Upper lobe of right lung (tissue), 1 donor: ENCODE data around the gene PPARGC1A. TPM values are rescaled to one million over a fixed set of nuclear protein-coding genes. Genes with fewer than 3 reads are reported as not detected.

Experiments
- ATAC-seq: fragments of 200-7000 bp; cut with Tn5 transposase; one replicate; pipeline ENCODE4 v1.9.1; 2020; ENCODE audit warnings: mild to moderate bottlenecking, moderate library complexity
- DNase-seq: peaks from one replicate; pipeline ENCODE4 v3.0.0-alpha.2; 2020
- H3K27ac ChIP-seq: fragments of 200-600 bp; one replicate; pipeline ENCODE4 v1.8.0; 2022
- H3K27me3 ChIP-seq: fragments of 200-600 bp; one replicate; pipeline ENCODE4 v1.8.0; 2022; ENCODE audit warnings: mild to moderate bottlenecking
- H3K36me3 ChIP-seq: fragments of 200-600 bp; one replicate; pipeline ENCODE4 v1.8.0; 2022
- H3K4me1 ChIP-seq: fragments of 200-600 bp; one replicate; pipeline ENCODE4 v1.8.0; 2022
- H3K4me3 ChIP-seq: fragments of 200-600 bp; one replicate; pipeline ENCODE4 v1.8.0; 2022; ENCODE audit warnings: mild to moderate bottlenecking
- H3K9me3 ChIP-seq: fragments of 200-600 bp; one replicate; pipeline ENCODE4 v1.8.0; 2022
- intact Hi-C: fragments of 100-400 bp; cut with DNase I; formaldehyde crosslinking; loops from one replicate; pipeline ENCODE4 v1.11.0; 2022
- total RNA-seq: library from RNA; stranded (reverse); fragmentation: NEBNext Ultra II Directional; extraction: Animal tissue kit (Norgen Biotek cat#: 25700); gene quantifications from one replicate; pipeline ENCODE4 v1.2.1, GENCODE V29; 2021
- TF ChIP-seq, protein P1 (sequence below): fragments of 200-600 bp; IDR thresholded peaks from one replicate; pipeline ENCODE4 v1.8.0; 2022; ENCODE audit warnings: antibody characterized with exemption
- donor health status: DM: no; HTN: yes; CAD: no; lungs with severe emphysema.

The PPARGC1A gene
- total RNA-seq, 1 donor from 2014 or later: 14.2 TPM

- TF ChIP-seq, protein P1, sequence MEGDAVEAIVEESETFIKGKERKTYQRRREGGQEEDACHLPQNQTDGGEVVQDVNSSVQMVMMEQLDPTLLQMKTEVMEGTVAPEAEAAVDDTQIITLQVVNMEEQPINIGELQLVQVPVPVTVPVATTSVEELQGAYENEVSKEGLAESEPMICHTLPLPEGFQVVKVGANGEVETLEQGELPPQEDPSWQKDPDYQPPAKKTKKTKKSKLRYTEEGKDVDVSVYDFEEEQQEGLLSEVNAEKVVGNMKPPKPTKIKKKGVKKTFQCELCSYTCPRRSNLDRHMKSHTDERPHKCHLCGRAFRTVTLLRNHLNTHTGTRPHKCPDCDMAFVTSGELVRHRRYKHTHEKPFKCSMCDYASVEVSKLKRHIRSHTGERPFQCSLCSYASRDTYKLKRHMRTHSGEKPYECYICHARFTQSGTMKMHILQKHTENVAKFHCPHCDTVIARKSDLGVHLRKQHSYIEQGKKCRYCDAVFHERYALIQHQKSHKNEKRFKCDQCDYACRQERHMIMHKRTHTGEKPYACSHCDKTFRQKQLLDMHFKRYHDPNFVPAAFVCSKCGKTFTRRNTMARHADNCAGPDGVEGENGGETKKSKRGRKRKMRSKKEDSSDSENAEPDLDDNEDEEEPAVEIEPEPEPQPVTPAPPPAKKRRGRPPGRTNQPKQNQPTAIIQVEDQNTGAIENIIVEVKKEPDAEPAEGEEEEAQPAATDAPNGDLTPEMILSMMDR: no peak
- intact Hi-C loops: no loop called here
- Histone ChIP-seq H3K27me3 (no peaks in the 10 kb centered on the region), H3K9me3 (no peaks in the 10 kb centered on the region), H3K4me1 (peaks cover 6% of the 10 kb centered on the region), H3K27ac (peak overlapping the region; percentile 15), H3K4me3 (no peak overlapping the region), H3K36me3 (no peaks in the 10 kb centered on the region)
- no peak for DNase-seq
- no peak for ATAC-seq
Measured at GRCh38 chr4:23934223-23934622, 44.4 kb upstream of the PPARGC1A start.

- DNase-seq (no peak), ATAC-seq (peak; percentile 60)
- no peak overlapping the region for H3K27ac ChIP-seq
- H3K4me1 ChIP-seq: peaks cover 6% of the 10 kb centered on the region
- no peaks in the 10 kb centered on the region for H3K9me3 ChIP-seq
- H3K4me3 ChIP-seq: no peak overlapping the region
- H3K36me3 ChIP-seq: no peaks in the 10 kb centered on the region
- intact Hi-C loops: no loop called here
- TF ChIP-seq, protein P1: peak; percentile 32
- H3K27me3 ChIP-seq: no peaks in the 10 kb centered on the region
Measured at GRCh38 chr4:23932901-23933308, 43.1 kb upstream of the PPARGC1A start.

DNA sequence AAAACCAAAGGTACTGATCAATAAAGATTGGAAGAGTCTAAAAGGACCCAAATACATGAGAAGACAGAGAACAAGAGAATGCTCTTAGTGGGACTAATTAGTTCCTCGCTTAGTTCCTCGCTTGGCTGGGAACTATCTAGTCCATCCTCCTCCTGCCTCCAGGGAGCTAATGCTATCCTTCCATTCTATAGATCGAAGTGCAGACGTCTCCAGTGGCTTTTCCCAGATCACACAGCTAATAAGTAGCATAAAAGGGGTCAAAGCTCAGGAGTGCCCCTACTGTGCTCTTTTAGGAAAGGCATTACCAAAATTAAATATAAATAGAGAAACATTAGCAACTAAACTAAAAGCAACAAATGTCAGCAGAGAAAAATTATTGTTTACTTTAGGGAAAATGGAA is 42.3 kb upstream of the PPARGC1A start:
- H3K36me3 ChIP-seq: no peaks in the 10 kb centered on the region
- intact Hi-C loops: no loop called here
- DNase-seq (no peak), ATAC-seq (no peak)
- no peak overlapping the region for H3K4me3 ChIP-seq
- TF ChIP-seq, protein P1: no peak
- no peaks in the 10 kb centered on the region for H3K27me3 ChIP-seq
- no peak overlapping the region for H3K27ac ChIP-seq
- no peaks in the 10 kb centered on the region for H3K9me3 ChIP-seq
- H3K4me1 ChIP-seq: peaks cover 6% of the 10 kb centered on the region

- Histone ChIP-seq H3K4me3 (no peak overlapping the region), H3K4me1 (peaks cover 6% of the 10 kb centered on the region), H3K9me3 (no peaks in the 10 kb centered on the region), H3K36me3 (no peaks in the 10 kb centered on the region), H3K27ac (peak overlapping the region; percentile 48), H3K27me3 (no peaks in the 10 kb centered on the region)
- no peak for DNase-seq
- ATAC-seq: no peak
- intact Hi-C loops: no loop called here
- TF ChIP-seq, protein P1: no peak
Measured at GRCh38 chr4:23931489-23931830, 41.6 kb upstream of the PPARGC1A start.

GRCh38 chr4:23930750-23931488 is 41.1 kb upstream of the PPARGC1A start:
- Histone ChIP-seq H3K27me3 (no peaks in the 10 kb centered on the region), H3K9me3 (no peaks in the 10 kb centered on the region), H3K36me3 (no peaks in the 10 kb centered on the region), H3K27ac (peak overlapping the region; percentile 48), H3K4me3 (no peak overlapping the region), H3K4me1 (peaks cover 6% of the 10 kb centered on the region)
- intact Hi-C loops: no loop called here
- peak; percentile 73 for ATAC-seq
- TF ChIP-seq, protein P1: no peak
- peak; percentile 74 for DNase-seq
